Endothelial cell of umbilical vein (primary cell): Measurements from ENCODE around the gene CCR5. TPM values are rescaled to one million over a fixed set of nuclear protein-coding genes. Genes with fewer than 3 reads are reported as not detected.

Experiments used
- BruUV-seq: library from RNA; stranded (reverse); fragments of 400-500 nt; replicated peaks from 2 replicates; lab custom pipeline; 2021; lab: Mats Ljungman, UMichigan
- CTCF ChIA-PET: fragments of 300-600, 350-600 bp; sonication (Branson Sonifier 250); formaldehyde crosslinking; loops from one replicate; lab custom pipeline; 2021; ENCODE audit warnings: antibody characterized with exemption, inconsistent platforms; lab: Charles Lee
- POLR2A ChIA-PET: fragments of 300-600, 350-600 bp; sonication (Branson Sonifier 250); formaldehyde crosslinking; loops from one replicate; lab custom pipeline; 2021; ENCODE audit warnings: antibody characterized with exemption, inconsistent platforms; lab: Charles Lee
- DNase-seq: peaks from one replicate; pipeline ENCODE4 v3.0.0-alpha.2; 2011; ENCODE audit warnings: low read depth, low spot score
- FAIRE-seq: peaks from 2 replicates; lab custom pipeline; 2011; peaks lifted over from hg19 to GRCh38; lab: Jason Lieb, UNC
- H2AFZ ChIP-seq: 2 replicates; pipeline ENCODE4 v1.6.0; 2012; ENCODE audit warnings: low read depth, low read length, control low read depth, inconsistent platforms
- H3K27ac ChIP-seq: 2 replicates; pipeline ENCODE4 v1.5.1; 2011; ENCODE audit warnings: low read depth, mild to moderate bottlenecking, control low read depth, low read length, moderate library complexity; ENCODE audit not compliant: insufficient read depth
- H3K27me3 ChIP-seq, 2 experiments: 2 replicates each; pipeline versions ENCODE4 v1.6.0 to v1.6.1; 2011; ENCODE audit warnings: low read length in 2 of 2, mixed read lengths in 1 of 2; ENCODE audit not compliant: control insufficient read depth in 2 of 2, insufficient read depth in 2 of 2
- H3K36me3 ChIP-seq, 2 experiments: 2 replicates in 1 of 2; 3 replicates in 1 of 2; pipeline ENCODE4 v1.5.1; 2011; ENCODE audit warnings: low read length in 2 of 2, mild to moderate bottlenecking in 1 of 2, moderate library complexity in 1 of 2; ENCODE audit not compliant: control insufficient read depth in 2 of 2, insufficient read depth in 2 of 2; ENCODE audit errors: extremely low read depth in 1 of 2
- H3K4me1 ChIP-seq: 3 replicates; pipeline ENCODE4 v1.5.1; 2011; ENCODE audit warnings: mild to moderate bottlenecking, low read length; ENCODE audit not compliant: control insufficient read depth, insufficient read depth; ENCODE audit errors: extremely low read depth
- H3K4me2 ChIP-seq: 2 replicates; pipeline ENCODE4 v1.6.1; 2011; ENCODE audit warnings: low read length, control low read depth, mixed read lengths; ENCODE audit not compliant: insufficient read depth
- H3K4me3 ChIP-seq, 3 experiments: fragments of 200-600 bp in 1 of 3; sonication (generic), shearing (Covaris generic) in 1 of 3; replicated peaks in 1 of 3; 2 replicates each; pipeline ENCODE4 v1.5.1; 2011 to 2016; ENCODE audit warnings: control low read depth in 3 of 3, low read length in 3 of 3, mild to moderate bottlenecking in 2 of 3, inconsistent platforms in 1 of 3, low read depth in 1 of 3, moderate library complexity in 1 of 3; ENCODE audit not compliant: insufficient read depth in 1 of 3
- H3K79me2 ChIP-seq: 2 replicates; pipeline ENCODE4 v1.6.0; 2012; ENCODE audit warnings: low read length, inconsistent platforms; ENCODE audit not compliant: control insufficient read depth, insufficient read depth
- H3K9ac ChIP-seq: replicated peaks from 2 replicates; pipeline ENCODE3; 2011; ENCODE audit warnings: low read length, control low read depth; ENCODE audit not compliant: insufficient read depth; ENCODE audit errors: extremely low read depth
- H3K9me1 ChIP-seq: replicated peaks from 3 replicates; pipeline ENCODE4 v1.6.0; 2011; ENCODE audit warnings: mild to moderate bottlenecking, low read length; ENCODE audit not compliant: control insufficient read depth, insufficient read depth; ENCODE audit errors: extremely low read depth
- H3K9me3 ChIP-seq: replicated peaks from 2 replicates; pipeline ENCODE4 v1.5.1; 2012; ENCODE audit warnings: low read length, inconsistent platforms; ENCODE audit not compliant: control insufficient read depth, insufficient read depth
- H4K20me1 ChIP-seq: replicated peaks from 2 replicates; pipeline ENCODE3; 2011; ENCODE audit warnings: mild to moderate bottlenecking, low read length; ENCODE audit not compliant: control insufficient read depth, insufficient read depth; ENCODE audit errors: extremely low read depth
- CTCF ChIP-seq, 2 donors: IDR thresholded peaks; 1 replicate in 1 of 2; 2 replicates in 1 of 2; pipeline ENCODE4 v1.5.1; 2011; ENCODE audit warnings: low read length in 2 of 2, mild to moderate bottlenecking in 2 of 2, moderate library complexity in 2 of 2, control low read depth in 1 of 2, inconsistent platforms in 1 of 2, low read depth in 1 of 2; ENCODE audit not compliant: insufficient read depth in 1 of 2; ENCODE audit errors: extremely low read depth in 1 of 2
- EZH2 ChIP-seq: IDR thresholded peaks from 2 replicates; pipeline ENCODE4 v1.6.1; 2012; ENCODE audit warnings: borderline replicate concordance, low read depth, mild to moderate bottlenecking, moderate library complexity, low read length, inconsistent platforms; ENCODE audit not compliant: severe bottlenecking
- FOS ChIP-seq: IDR thresholded peaks from 2 replicates; pipeline ENCODE4 v1.6.1; 2011; ENCODE audit warnings: mild to moderate bottlenecking, low read length, moderate library complexity, borderline replicate concordance; ENCODE audit not compliant: insufficient read depth
- GATA2 ChIP-seq: IDR thresholded peaks from 2 replicates; pipeline ENCODE4 v1.7.0; 2011; ENCODE audit warnings: low read depth, mild to moderate bottlenecking, moderate library complexity, mixed read lengths, low read length; ENCODE audit not compliant: insufficient read length, insufficient read depth
- JUN ChIP-seq: IDR thresholded peaks from 2 replicates; pipeline ENCODE4 v1.6.1; 2011; ENCODE audit warnings: borderline replicate concordance, low read depth; ENCODE audit not compliant: insufficient read length, insufficient read depth
- MAX ChIP-seq: IDR thresholded peaks from 2 replicates; pipeline ENCODE4 v1.6.1; 2011; ENCODE audit not compliant: insufficient read depth, insufficient read length
- MYC ChIP-seq: IDR thresholded peaks from one replicate; pipeline ENCODE4 v1.6.1; 2011; ENCODE audit warnings: mild to moderate bottlenecking, low read depth, low read length
- POLR2A ChIP-seq: IDR thresholded peaks from 2 replicates; pipeline ENCODE4 v1.6.1; 2012; ENCODE audit warnings: low read depth, mild to moderate bottlenecking, control low read depth, low read length
- POLR2AphosphoS5 ChIP-seq: IDR thresholded peaks from 2 replicates; pipeline ENCODE4 v1.6.1; 2012; ENCODE audit warnings: low read depth, mild to moderate bottlenecking, control low read depth, low read length, moderate library complexity; ENCODE audit not compliant: insufficient read depth
- dilution Hi-C: fragments of 300-500 bp; cut with MboI; formaldehyde crosslinking; loops from one replicate; pipeline ENCODE4 v1.15.0; 2019; ENCODE audit warnings: low sequenced_read_pairs; ENCODE audit not compliant: extremely low pct_ligation_motif_present
- intact Hi-C: fragments of 100-400 bp; cut with micrococcal nuclease; formaldehyde crosslinking; loops from one replicate; pipeline ENCODE4 v1.10.0; 2022
- polyA plus RNA-seq, 4 experiments: library from polyadenylated mRNA; depleted of rRNA in 3 of 4; stranded (reverse) in 3 of 4; unstranded in 1 of 4; fragments of >200 nt; gene quantifications; 2 replicates each; pipeline versions ENCODE4 v1.2.1 to v1.2.3, GENCODE V29; 2011 to 2012; ENCODE audit warnings: missing spikeins in 1 of 4
- total RNA-seq: library from RNA; stranded (reverse); gene quantifications from 2 replicates; pipeline ENCODE4 v1.2.3, GENCODE V29; 2021

The CCR5 gene
- total and polyA plus RNA-seq, 2 donors (not counting 3 experiments of a cell fraction or from before 2014, with no cell fraction given) = not detected

GRCh38 chr3:46324036-46324435, 46.7 kb upstream of the CCR5 start:
- DNase-seq (no peak), FAIRE-seq (no peak)
- ChIA-PET POLR2A (no interaction called here), CTCF (no interaction called here)
- Histone ChIP-seq H4K20me1 (no peaks in the 10 kb centered on the region), H3K27ac (no peak overlapping the region), H3K9me1 (no peaks in the 10 kb centered on the region), H3K36me3 (no peaks in the 10 kb centered on the region), H3K4me1 (no peaks in the 10 kb centered on the region), H3K9me3 (no peaks in the 10 kb centered on the region), H3K4me3 (no peak overlapping the region), H2AFZ (no peak overlapping the region), H3K79me2 (no peaks in the 10 kb centered on the region), H3K27me3 (no peaks in the 10 kb centered on the region), H3K4me2 (no peak overlapping the region), H3K9ac (no peak overlapping the region)
- dilution Hi-C loops (no loop called here), intact Hi-C loops (no loop called here)
- TF ChIP-seq GATA2 = no peak
- no peak for TF ChIP-seq POLR2AphosphoS5
- no peak for TF ChIP-seq MAX
- no peak for TF ChIP-seq FOS
- no peak for TF ChIP-seq CTCF (IDR thresholded peaks at IDR 0.05; ENCODE audit: extremely low read depth in 1 of 2, insufficient read depth in 1 of 2, low read depth in 1 of 2, low read length in 2 of 2)
- TF ChIP-seq MYC = no peak
- no peak for TF ChIP-seq POLR2A
- no peak for TF ChIP-seq JUN
- no peak for TF ChIP-seq EZH2
- BruUV-seq = no TSS peak
